ENCODE data around the gene IRAK1. TPM values are rescaled to one million over a fixed set of nuclear protein-coding genes. Genes with fewer than 3 reads are reported as not detected.

IRAK1 gene
- total RNA-seq, 2 donors from 2014 or later = 61.1 to 73.9 TPM

DNA sequence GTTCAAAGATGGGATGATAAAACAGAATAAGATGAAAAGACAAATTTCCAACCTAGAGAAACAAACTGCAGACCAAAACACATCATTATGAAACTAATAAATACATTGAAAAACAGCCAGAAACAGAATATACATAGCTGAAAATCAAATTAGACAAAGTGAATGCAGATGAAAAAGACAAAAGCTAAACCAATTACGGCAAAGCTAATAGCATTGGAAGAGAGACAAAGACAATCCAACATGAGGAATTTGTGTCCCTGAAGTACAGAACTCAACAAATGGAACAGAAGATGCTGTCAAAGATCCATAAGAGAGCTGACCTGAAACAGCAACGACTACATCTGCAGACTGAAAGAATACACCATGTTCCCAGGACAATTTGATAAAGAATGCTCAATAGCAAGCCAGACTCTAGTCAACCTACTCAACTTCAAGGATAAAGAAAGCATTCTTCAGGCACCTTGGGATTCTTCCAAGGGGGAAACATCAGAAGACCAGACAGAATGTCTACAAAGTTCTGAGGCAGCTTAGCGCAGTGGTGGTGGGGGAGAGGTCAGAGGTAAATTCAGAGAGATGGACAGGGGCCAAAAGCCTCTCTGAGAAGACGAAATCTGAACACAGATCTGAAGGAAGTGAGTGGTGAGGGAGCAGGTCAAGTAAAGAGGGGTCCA is 27.4 kb upstream of the IRAK1 start:
- Histone ChIP-seq H3K9ac (ENCODE audit: extremely low read depth, low read length, poor library complexity, severe bottlenecking) (no peak overlapping the region), H3K4me1 (ENCODE audit: control insufficient read depth, insufficient read depth, low read length) (no peaks in the 10 kb centered on the region), H3K9me3 (ENCODE audit: control insufficient read depth, low read length) (no peaks in the 10 kb centered on the region), H3K4me3 (ENCODE audit: low read length) (no peak overlapping the region), H3K27me3 (ENCODE audit: control insufficient read depth, insufficient read depth, low read length, poor library complexity, severe bottlenecking) (no peaks in the 10 kb centered on the region), H3K27ac (ENCODE audit: low read depth, low read length) (no peak overlapping the region), H3K36me3 (ENCODE audit: control insufficient read depth, insufficient read depth, low read length) (peaks cover 4% of the 10 kb centered on the region)
- Mint-ChIP-seq H3K4me3 (no peak overlapping the region), H3K27me3 (ENCODE audit: insufficient read depth) (no peaks in the 10 kb centered on the region), H3K36me3 (ENCODE audit: low read depth) (peaks cover 25% of the 10 kb centered on the region), H3K4me1 (peaks cover 24% of the 10 kb centered on the region), H3K9me3 (peaks cover 71% of the 10 kb centered on the region), H3K27ac (no peak overlapping the region)
- TF ChIP-seq CTCF (conservative IDR thresholded peaks at IDR 0.05) = no peak
- WGBS, 2 experiments (ENCODE audit: insufficient coverage in 1 of 2, insufficient read length in 1 of 2) = 93 to 97% methylated on average over 3 to 4 of the region's 4 CpGs
- no peak for DNase-seq

GRCh38 chrX:154046031-154046781 is 26.5 kb upstream of the IRAK1 start:
- H3K4me3 ChIP-seq (ENCODE audit: low read length) = no peak overlapping the region
- 58 to 76% methylated on average over 6 to 9 of the region's 10 CpGs for WGBS, 2 experiments (ENCODE audit: insufficient coverage in 1 of 2, insufficient read length in 1 of 2)
- no peaks in the 10 kb centered on the region for H3K9me3 ChIP-seq (ENCODE audit: control insufficient read depth, low read length)
- Mint-ChIP-seq H3K36me3 (ENCODE audit: low read depth) (peaks cover 24% of the 10 kb centered on the region), H3K9me3 (peaks cover 71% of the 10 kb centered on the region), H3K27ac (peak overlapping the region; percentile 93), H3K27me3 (ENCODE audit: insufficient read depth) (no peaks in the 10 kb centered on the region), H3K4me3 (peak overlapping the region; percentile 32), H3K4me1 (peaks cover 24% of the 10 kb centered on the region)
- H3K36me3 ChIP-seq (ENCODE audit: control insufficient read depth, insufficient read depth, low read length) = peaks cover 4% of the 10 kb centered on the region
- H3K4me1 ChIP-seq (ENCODE audit: control insufficient read depth, insufficient read depth, low read length) = no peaks in the 10 kb centered on the region
- H3K9ac ChIP-seq (ENCODE audit: extremely low read depth, low read length, poor library complexity, severe bottlenecking) = peak overlapping the region; percentile 48
- peak overlapping the region; percentile 64 for H3K27ac ChIP-seq (ENCODE audit: low read depth, low read length)
- DNase-seq = no peak
- no peaks in the 10 kb centered on the region for H3K27me3 ChIP-seq (ENCODE audit: control insufficient read depth, insufficient read depth, low read length, poor library complexity, severe bottlenecking)
- TF ChIP-seq CTCF (conservative IDR thresholded peaks at IDR 0.05) = no peak

- H3K9me3 Mint-ChIP-seq = peaks cover 66% of the 10 kb centered on the region
- H3K4me1 Mint-ChIP-seq = peaks cover 17% of the 10 kb centered on the region
- no peak for TF ChIP-seq CTCF (conservative IDR thresholded peaks at IDR 0.05)
- H3K27ac Mint-ChIP-seq = no peak overlapping the region
- WGBS, 2 experiments (ENCODE audit: insufficient coverage in 1 of 2, insufficient read length in 1 of 2) = 94 to 100% methylated on average over 2 to 6 of the region's 6 CpGs
- H3K27me3 Mint-ChIP-seq (ENCODE audit: insufficient read depth) = no peaks in the 10 kb centered on the region
- Histone ChIP-seq H3K4me3 (ENCODE audit: low read length) (no peak overlapping the region), H3K9ac (ENCODE audit: extremely low read depth, low read length, poor library complexity, severe bottlenecking) (no peak overlapping the region), H3K9me3 (ENCODE audit: control insufficient read depth, low read length) (no peaks in the 10 kb centered on the region), H3K36me3 (ENCODE audit: control insufficient read depth, insufficient read depth, low read length) (peaks cover 4% of the 10 kb centered on the region), H3K27ac (ENCODE audit: low read depth, low read length) (no peak overlapping the region), H3K27me3 (ENCODE audit: control insufficient read depth, insufficient read depth, low read length, poor library complexity, severe bottlenecking) (no peaks in the 10 kb centered on the region), H3K4me1 (ENCODE audit: control insufficient read depth, insufficient read depth, low read length) (no peaks in the 10 kb centered on the region)
- H3K36me3 Mint-ChIP-seq (ENCODE audit: low read depth) = peaks cover 23% of the 10 kb centered on the region
- no peak for DNase-seq
- H3K4me3 Mint-ChIP-seq = no peak overlapping the region
These were observed 24.4 kb upstream of the IRAK1 start for GRCh38 chrX:154044091-154044490.
